Right lobe of liver (tissue), 6 donors: Measurements from ENCODE around the gene G2E3. TPM values are rescaled to one million over a fixed set of nuclear protein-coding genes. Genes with fewer than 3 reads are reported as not detected.
"Not testable (repeated sequence)": the region's sequence is repeated elsewhere in the genome, so short reads cannot be mapped to it uniquely, and the experiment has no call there.

Source experiments
- ATAC-seq, 4 donors: fragments of 200-7000 bp; cut with Tn5 transposase; one replicate each; pipeline ENCODE4 v1.9.1; 2020; ENCODE audit warnings: mild to moderate bottlenecking in 4 of 4, moderate library complexity in 4 of 4
- DNase-seq, 3 donors: peaks; one replicate each; pipeline ENCODE4 v3.0.0-alpha.2; 2020
- H3K27ac ChIP-seq, 3 donors: fragments of 200-600 bp; one replicate each; pipeline ENCODE4 v1.8.0; 2022
- H3K27me3 ChIP-seq, 2 donors: fragments of 200-600 bp; one replicate each; pipeline ENCODE4 v1.8.0; 2022
- H3K36me3 ChIP-seq, 4 donors: fragments of 200-600 bp; sonication (generic) in 1 of 4; one replicate each; pipeline versions ENCODE4 v1.5.1 to v1.8.0; 2017 to 2022; ENCODE audit warnings: control low read depth in 1 of 4
- H3K4me1 ChIP-seq, 4 donors: fragments of 200-600 bp; sonication (generic) in 1 of 4; one replicate each; pipeline versions ENCODE4 v1.5.1 to v1.8.0; 2017 to 2022; ENCODE audit warnings: control low read depth in 1 of 4
- H3K4me3 ChIP-seq, 3 donors: fragments of 200-600 bp; one replicate each; pipeline ENCODE4 v1.8.0; 2022
- H3K9me3 ChIP-seq, 4 donors: fragments of 200-600 bp; sonication (generic) in 1 of 4; one replicate each; pipeline versions ENCODE4 v1.5.1 to v1.8.0; 2017 to 2022; ENCODE audit warnings: control low read depth in 1 of 4
- CTCF ChIP-seq, 4 donors: fragments of 200-600 bp in 3 of 4; fragments of 450-650 bp in 1 of 4; IDR thresholded peaks; one replicate each; pipeline versions ENCODE4 v1.5.1 to v1.8.0; 2016 to 2022; ENCODE audit warnings: antibody characterized with exemption in 4 of 4, mild to moderate bottlenecking in 2 of 4
- POLR2A ChIP-seq: fragments of 450-650 bp; IDR thresholded peaks from one replicate; pipeline ENCODE4 v1.6.1; 2017; ENCODE audit warnings: antibody characterized with exemption, mild to moderate bottlenecking
- WGBS: methylation state at CpG from one replicate; pipeline ENCODE4 v1.1.6; 2018; ENCODE audit warnings: low coverage, low lambda C conversion rate; ENCODE audit not compliant: insufficient coverage; ENCODE audit errors: missing lambda C conversion rate; 5-methylcytosine and 5-hydroxymethylcytosine counted together
- intact Hi-C, 2 donors: fragments of 100-400 bp; cut with DNase I; formaldehyde crosslinking; loops; one replicate each; pipeline versions ENCODE4 v1.11.2 to v1.14.1; 2022
- total RNA-seq, 6 experiments: library from RNA; depleted of rRNA in 2 of 6; stranded (reverse); fragments of >200 nt in 2 of 6; fragmentation: NEBNext Ultra II Directional in 3 of 6; extraction: Animal tissue kit (Norgen Biotek cat#: 25700) in 3 of 6; gene quantifications; one replicate each; pipeline versions ENCODE4 v1.1.0 to v1.2.4, GENCODE V29; 2016 to 2023
- donor health status: DM: no; HTN: yes; CAD: no.
- donor health status: DM: no; HTN: no; CAD: no.
- donor health status: DM: no; HTN: no; CAD: no.
- donor health status: DM: no; HTN: yes; CAD: no.
- donor health status: DM: no; HTN: yes; CAD: no.

Gene G2E3
- total RNA-seq, 6 experiments from 2014 or later = 3.0 to 6.4 (median 4.7) TPM

GRCh38 chr14:30572771-30573170, 13.8 kb downstream of the G2E3 start:
- Histone ChIP-seq H3K4me3 (no peak overlapping the region), H3K36me3 (no peaks in the 10 kb centered on the region), H3K4me1 (no peaks in the 10 kb centered on the region), H3K9me3 (no peaks in the 10 kb centered on the region), H3K27me3 (no peaks in the 10 kb centered on the region), H3K27ac (no peak overlapping the region)
- DNase-seq (no peak), ATAC-seq (no peak)
- WGBS = 100% methylated on average over 1 of the region's 1 CpG
- intact Hi-C loops = no loop called here
- TF ChIP-seq POLR2A (no peak), CTCF (IDR thresholded peaks at IDR 0.05) (no peak)

GRCh38 chr14:30573226-30573814, 14.4 kb downstream of the G2E3 start:
- intact Hi-C loops = no loop called here
- ATAC-seq = no peak
- WGBS = 70% methylated on average over 3 of the region's 5 CpGs
- TF ChIP-seq POLR2A = no peak
- no peak for TF ChIP-seq CTCF (IDR thresholded peaks at IDR 0.05)
- H3K9me3 ChIP-seq = no peaks in the 10 kb centered on the region
- no peak overlapping the region for H3K4me3 ChIP-seq
- no peaks in the 10 kb centered on the region for H3K4me1 ChIP-seq
- H3K27me3 ChIP-seq = no peaks in the 10 kb centered on the region
- H3K27ac ChIP-seq = no peak overlapping the region
- H3K36me3 ChIP-seq = no peaks in the 10 kb centered on the region
- no peak for DNase-seq

- no peaks in the 10 kb centered on the region for H3K27me3 ChIP-seq
- H3K4me3 ChIP-seq = no peak overlapping the region
- TF ChIP-seq POLR2A = no peak
- no peak for TF ChIP-seq CTCF (IDR thresholded peaks at IDR 0.05)
- DNase-seq (no peak), ATAC-seq (no peak)
- 73% methylated on average over 2 of the region's 2 CpGs for WGBS
- H3K4me1 ChIP-seq = no peaks in the 10 kb centered on the region
- H3K9me3 ChIP-seq = no peaks in the 10 kb centered on the region
- H3K36me3 ChIP-seq = no peaks in the 10 kb centered on the region
- no peak overlapping the region for H3K27ac ChIP-seq
- intact Hi-C loops = no loop called here
Observed at GRCh38 chr14:30573966-30574365, 15.0 kb downstream of the G2E3 start.

GRCh38 chr14:30574777-30575176, 15.8 kb downstream of the G2E3 start:
- H3K9me3 ChIP-seq, H3K4me1 ChIP-seq, H3K27ac ChIP-seq, H3K27me3 ChIP-seq, H3K4me3 ChIP-seq, H3K36me3 ChIP-seq, ATAC-seq, intact Hi-C loops, DNase-seq: not testable (repeated sequence)
- WGBS = 88% methylated on average over 3 of the region's 3 CpGs

- H3K27me3 ChIP-seq, H3K4me3 ChIP-seq, H3K36me3 ChIP-seq, H3K9me3 ChIP-seq, DNase-seq, H3K27ac ChIP-seq, H3K4me1 ChIP-seq, ATAC-seq, intact Hi-C loops: not testable (repeated sequence)
- 100% methylated on average over 1 of the region's 1 CpG for WGBS
Observed at GRCh38 chr14:30576333-30576732, 17.4 kb downstream of the G2E3 start.
